GM10266 (cell line): ENCODE results near the gene SRSF8.

Experiments used
- DNase-seq: peaks from one replicate; pipeline ENCODE4 v3.0.0; 2012; ENCODE audit errors: extremely low spot score
- CTCF ChIP-seq: IDR thresholded peaks from 2 replicates; pipeline ENCODE4 v1.5.1; 2012; ENCODE audit warnings: mild to moderate bottlenecking, low read depth; ENCODE audit not compliant: control insufficient read depth, insufficient read depth; ENCODE audit errors: missing control alignments

SRSF8 gene

GRCh38 chr11:95081412-95081811 lies 14.7 kb downstream of the SRSF8 start:
- no peak for TF ChIP-seq CTCF

GRCh38 chr11:95082576-95083001 lies 15.9 kb downstream of the SRSF8 start:
- no peak for DNase-seq
- TF ChIP-seq CTCF, result no peak

More at GRCh38 chr11:95081412-95081811, 14.7 kb downstream of the SRSF8 start:
- no peak for DNase-seq

DNA sequence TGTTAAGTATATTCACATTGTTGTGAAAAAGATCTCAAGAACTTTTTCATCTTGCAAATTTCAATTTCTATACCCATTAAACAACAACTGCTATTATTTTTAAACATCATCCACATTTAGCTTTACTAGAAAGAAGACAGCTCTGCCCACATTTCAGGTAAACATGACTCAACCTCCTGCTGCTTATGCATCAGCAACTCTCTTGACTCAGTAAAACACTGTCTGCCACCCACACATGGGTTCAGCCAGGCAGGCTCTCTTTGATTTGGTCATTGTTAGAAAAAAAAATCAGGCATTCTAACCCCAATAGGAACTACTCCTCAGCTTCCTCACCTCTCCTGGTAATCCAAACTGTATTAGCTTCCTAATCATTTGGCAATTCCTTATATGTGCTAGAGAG lies 17.8 kb downstream of the SRSF8 start:
- TF ChIP-seq CTCF, result no peak

GRCh38 chr11:95085117-95085816 lies 18.5 kb downstream of the SRSF8 start:
- TF ChIP-seq CTCF, result no peak
- DNase-seq, result no peak

More for the DNA sequence above, 17.8 kb downstream of the SRSF8 start:
- peak; percentile 37 for DNase-seq

DNA sequence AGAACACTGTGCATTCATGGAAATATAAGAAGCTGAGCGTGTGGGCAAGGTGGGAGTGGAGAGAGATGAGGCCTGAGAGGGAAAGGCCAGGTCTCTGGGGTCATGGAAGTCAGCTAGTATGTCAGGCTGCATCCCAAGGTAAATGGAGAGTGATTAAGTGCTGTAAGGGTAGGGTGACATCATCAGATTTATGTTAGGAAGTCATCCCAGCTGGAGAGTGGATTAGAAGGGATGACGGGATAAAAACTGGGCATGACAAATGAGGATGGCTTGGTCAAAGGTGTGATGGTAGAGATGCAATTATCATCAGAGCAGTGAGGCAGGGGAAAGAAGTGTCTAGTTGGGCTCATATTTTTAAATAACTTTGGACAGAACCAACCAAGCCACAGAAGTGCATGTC lies 19.4 kb downstream of the SRSF8 start:
- DNase-seq, result no peak
- TF ChIP-seq CTCF, result no peak

GRCh38 chr11:95086836-95087570 lies 20.3 kb downstream of the SRSF8 start:
- no peak for DNase-seq
- no peak for TF ChIP-seq CTCF
